ENCODE data around the gene UVRAG.

- no peak for TF ChIP-seq POLR2A (IDR thresholded peaks at IDR 0.05; ENCODE audit: low read depth, low read length)
- no peak for TF ChIP-seq SPI1 (IDR thresholded peaks at IDR 0.05; ENCODE audit: low read depth, low read length)
Observed at GRCh38 chr11:75777461-75778110, 37.4 kb upstream of the UVRAG start.

Data from GM12891 (cell line).